ENCODE data around the gene MATN3.

MATN3 gene

DNA sequence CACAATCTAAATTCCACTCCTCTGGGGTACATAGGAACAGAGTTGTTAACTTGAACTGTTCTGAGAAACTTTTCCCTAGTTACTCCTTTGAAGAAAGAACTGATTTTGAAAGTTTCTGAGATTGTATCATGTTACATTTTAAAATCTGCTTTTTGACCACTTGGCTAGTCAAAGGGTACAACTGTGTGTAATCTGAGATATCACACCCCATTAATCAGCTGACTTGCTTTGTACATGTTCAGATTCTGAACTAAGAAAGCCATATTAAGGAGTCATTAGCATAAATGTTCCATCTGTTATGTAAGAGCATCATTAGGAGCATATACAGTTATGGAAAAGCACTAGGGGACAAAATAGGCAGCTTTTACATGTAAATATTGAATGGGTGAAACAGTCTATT lies 18.7 kb downstream of the MATN3 start:
- no peak for DNase-seq

- no peak for DNase-seq
These were observed 20.6 kb downstream of the MATN3 start for GRCh38 chr2:19991895-19992294.

DNA sequence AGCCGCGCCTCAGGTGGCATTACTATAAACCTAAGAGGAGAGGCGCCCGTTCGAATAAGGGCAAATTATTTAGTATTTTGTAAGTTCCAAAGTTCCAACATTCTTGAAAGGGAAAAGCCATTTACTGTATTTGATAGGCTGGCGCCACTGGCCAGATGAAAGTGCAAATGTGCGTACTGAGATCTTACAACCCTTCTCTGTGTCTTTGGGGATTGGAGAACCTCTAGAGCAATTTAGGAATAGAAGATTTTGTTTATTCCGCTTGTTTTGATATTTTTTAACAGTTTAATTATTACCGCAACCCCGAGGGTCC lies 22.1 kb downstream of the MATN3 start:
- no peak for DNase-seq

DNA sequence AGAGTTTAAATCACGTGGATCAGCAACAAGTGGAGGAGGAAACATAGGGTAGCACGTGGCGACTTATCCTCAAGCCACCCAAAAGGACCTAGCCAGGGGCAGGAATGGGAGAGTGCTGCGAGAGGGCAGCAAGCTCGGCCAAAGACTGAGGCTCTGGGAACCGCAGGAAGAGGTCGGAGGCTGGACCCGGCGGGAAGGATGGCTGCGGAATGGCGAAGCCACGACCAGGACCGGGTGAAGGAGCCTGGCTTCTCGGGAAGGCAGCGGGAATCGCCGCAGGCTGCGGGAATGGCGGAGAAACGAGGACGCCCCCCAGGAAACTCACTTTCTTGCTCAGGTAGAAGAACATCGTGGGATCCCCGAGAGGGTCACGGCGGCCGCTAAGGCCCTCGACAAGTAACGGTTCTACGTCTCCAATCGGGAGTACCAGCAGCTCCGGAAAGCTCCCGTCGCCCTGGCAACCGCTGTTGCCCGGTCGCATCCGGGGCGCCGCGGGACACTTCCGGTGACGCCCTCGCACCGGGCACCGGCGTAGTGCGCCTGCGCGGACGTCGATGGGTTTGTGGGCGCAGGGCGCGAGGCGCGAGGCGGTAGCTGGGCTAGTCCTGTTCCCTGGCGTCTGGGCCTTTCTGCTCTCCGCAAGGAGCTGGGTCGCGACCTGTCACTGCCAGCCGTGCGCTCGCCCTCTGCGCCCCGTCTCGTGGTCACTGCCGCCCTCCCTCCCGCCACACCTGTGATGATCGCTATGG lies 22.6 kb downstream of the MATN3 start, which contains the start of gene WDR35:
TSS of gene WDR35 (minus strand) at position 439 of the 749 bp plus-strand sequence. CDS start at position 349, 90 bp downstream.
- DNase-seq: peak; percentile 64

- DNase-seq: no peak
These were observed 23.2 kb downstream of the MATN3 start for GRCh38 chr2:19989342-19989666.

DNA sequence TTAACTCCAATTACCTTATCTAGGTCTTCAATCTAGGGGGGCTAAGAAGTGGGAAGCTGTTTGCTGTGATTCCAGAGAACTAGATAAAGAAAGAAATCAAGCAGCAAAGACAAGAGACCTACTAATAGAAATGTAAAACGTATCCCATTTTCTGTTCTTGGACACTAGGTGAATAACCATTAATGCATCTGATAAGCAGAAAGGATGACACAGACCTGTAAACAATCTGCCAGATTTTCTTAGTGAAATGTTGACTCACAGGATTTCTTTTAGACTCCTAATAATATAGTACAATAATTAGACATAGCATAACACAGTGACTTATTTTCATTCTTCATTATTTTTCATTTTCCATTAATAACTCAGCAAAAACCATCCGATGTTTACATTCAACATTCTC lies 23.9 kb downstream of the MATN3 start:
- DNase-seq: no peak

- no peak for DNase-seq
These were observed 24.5 kb downstream of the MATN3 start for GRCh38 chr2:19987936-19988335.

DNA sequence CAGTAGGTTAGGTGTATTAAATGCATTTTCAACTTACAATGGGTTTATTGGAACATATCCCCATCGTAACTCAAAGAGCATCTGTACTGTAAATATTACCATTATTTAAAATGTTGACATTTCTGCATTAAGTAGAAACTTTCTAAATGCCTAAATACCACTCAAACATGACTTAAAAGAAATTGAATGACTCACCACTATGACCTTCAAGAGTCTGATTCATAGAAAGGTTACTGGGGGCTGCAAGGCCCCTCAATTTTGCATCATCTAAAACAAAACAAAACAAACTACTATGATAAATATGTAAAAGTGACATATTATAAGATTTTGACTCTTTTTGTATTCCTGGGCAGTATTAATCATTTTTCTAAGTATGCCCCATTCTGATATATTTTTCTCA lies 30.2 kb downstream of the MATN3 start:
- no peak for DNase-seq

GRCh38 chr2:19979932-19980331 lies 32.5 kb downstream of the MATN3 start:
- DNase-seq: no peak

DNA sequence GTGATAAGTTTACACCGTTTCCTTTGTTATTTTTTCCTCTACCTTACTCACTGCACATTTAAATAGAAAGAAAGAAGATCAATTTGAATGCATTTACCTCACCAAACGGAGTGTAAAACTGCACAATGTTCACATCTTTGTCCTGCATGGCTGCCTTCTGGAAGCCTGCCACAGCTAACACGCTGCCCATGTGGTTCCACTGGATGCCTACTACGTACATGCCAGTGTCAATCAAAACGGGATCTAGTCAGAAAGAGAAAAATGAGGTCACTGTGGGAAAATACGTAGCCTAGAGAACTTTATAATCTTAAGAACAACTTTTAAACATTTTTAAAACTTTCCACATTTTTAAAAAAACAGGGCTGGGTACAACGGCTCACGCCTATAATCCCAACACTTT lies 39.0 kb downstream of the MATN3 start:
- DNase-seq: no peak

DNA sequence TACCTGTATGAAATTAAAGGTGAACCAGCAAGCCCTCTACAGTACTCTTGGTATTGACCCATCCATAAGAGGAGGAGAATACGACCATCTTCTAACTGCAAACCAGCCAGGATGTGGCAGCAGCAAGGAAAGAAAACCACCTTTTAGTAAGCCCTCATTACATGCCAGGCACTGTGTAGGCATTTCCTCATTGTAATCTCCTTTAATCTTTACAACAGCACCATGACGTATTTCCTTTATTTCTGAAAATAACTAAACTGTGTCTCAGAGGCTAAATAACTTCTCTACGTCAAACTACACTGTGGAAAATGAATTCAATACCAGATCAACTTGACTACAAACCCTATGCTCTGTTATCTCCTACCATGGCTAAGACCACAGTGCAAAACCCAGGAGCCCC lies 40.8 kb downstream of the MATN3 start:
- no peak for DNase-seq

DNA sequence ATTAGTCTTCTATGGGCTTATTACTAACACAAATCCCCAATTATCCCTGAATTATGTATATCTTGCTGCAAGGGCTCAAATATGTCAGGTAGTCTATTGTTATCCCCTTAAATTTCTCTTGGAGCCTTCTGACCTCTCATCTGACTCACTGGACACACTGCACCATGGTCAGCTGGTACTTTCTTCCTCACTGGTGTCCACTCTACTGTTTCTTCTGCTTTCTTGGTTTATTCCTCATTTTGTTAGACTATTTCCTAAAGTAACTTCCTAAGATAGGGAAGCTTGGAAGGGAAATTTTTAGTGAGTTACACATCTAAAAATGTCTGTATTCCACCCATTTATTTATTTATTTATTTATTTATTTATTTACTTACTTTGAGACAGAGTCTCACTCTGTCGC lies 49.1 kb downstream of the MATN3 start:
- DNase-seq: no peak

GRCh38 chr2:19955544-19956422 lies 56.7 kb downstream of the MATN3 start:
- peak; percentile 31 for DNase-seq

DNA sequence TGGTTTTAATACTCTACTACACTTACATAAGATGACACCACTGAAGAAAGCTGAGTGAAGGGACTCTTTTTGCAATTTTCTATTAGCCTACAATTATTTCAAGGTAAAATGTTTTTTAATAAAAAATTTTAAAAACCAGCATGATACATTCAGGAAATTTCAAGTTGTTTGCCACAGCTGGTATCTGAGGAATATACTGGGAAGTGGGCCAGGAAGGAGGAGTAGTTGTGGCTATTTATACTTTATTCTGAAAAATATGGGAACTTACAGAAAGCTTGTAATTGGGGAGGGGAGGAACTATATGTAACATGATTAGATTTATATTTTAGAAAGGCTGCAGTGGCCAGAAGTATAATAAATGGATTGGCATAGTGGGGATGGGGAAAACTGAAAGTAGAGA lies 63.4 kb downstream of the MATN3 start:
- no peak for DNase-seq

DNA sequence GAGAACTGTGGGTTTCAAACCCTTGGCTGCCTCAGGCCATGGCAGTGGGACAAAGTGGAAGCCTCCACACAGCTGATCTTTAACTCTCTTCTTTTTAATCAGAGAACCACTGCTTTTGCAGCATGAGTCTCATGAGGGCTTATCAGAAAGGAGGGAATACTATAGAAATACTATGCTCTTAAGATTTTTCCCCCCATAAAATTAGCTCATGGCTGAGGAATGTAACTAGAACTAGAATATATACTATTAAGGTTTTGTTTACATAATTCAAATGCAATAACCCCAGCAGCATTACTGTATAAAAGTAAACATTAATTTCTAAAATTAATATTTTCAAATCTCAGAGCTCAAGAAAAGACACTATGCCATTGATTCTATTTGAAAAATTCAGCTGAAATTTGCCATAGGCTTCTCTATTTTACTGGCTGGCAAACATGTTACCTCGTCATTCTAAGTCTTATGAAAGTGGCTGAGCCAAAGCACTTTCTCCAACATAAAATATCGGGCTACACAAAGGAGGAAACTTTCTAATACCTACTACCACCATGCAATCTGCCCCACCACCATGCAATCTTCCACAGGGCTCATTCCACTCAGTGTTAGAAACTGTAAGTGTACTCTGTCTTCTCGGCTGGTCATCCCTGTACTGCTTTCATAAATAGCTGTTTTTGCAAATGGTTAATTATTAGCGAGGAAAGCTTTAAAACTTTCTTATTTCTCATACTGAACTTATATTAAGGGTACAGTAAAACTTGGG lies 65.1 kb downstream of the MATN3 start:
- no peak for DNase-seq

DNA sequence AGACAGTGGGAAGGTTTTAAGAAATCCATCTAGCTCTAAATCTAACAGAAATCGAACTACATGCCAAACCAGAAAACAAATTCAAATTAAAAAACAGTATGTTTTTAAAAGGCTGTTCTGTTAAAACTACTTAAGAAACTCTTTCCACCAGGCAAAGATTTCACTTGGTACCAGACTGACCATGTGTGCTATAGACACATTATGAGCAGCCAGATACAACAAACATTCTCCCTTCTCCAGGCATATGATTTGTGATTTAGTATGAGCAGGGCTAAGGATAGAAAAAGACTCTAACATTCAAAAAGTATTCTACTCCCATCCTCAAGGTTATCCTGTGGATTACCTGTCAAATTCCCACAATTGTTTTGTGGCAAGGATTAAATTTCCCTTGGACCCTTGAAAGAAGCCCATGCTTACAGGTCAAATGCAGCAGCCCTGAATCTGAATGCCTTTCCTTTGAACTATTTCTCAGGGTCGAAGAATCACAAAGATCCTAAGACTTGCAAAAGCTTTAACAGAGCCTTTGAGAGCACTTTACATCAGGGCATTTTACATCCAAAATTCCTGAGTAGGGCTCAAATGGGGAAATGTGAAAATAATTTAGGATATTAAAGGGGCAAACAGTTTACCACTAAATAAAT lies 68.1 kb downstream of the MATN3 start:
- no peak for DNase-seq

- no peak for DNase-seq
These were observed 69.3 kb downstream of the MATN3 start for GRCh38 chr2:19943189-19943588.

GRCh38 chr2:19942199-19942598 lies 70.3 kb downstream of the MATN3 start:
- DNase-seq: no peak

All from NCI-H2029 (cell line).